ENCODE measurements around the gene SYT9. TPM values are rescaled to one million over a fixed set of nuclear protein-coding genes. Genes with fewer than 3 reads are reported as not detected.

SYT9 gene
- polyA plus RNA-seq, 1 donor from 2014 or later = 2.3 TPM

DNA sequence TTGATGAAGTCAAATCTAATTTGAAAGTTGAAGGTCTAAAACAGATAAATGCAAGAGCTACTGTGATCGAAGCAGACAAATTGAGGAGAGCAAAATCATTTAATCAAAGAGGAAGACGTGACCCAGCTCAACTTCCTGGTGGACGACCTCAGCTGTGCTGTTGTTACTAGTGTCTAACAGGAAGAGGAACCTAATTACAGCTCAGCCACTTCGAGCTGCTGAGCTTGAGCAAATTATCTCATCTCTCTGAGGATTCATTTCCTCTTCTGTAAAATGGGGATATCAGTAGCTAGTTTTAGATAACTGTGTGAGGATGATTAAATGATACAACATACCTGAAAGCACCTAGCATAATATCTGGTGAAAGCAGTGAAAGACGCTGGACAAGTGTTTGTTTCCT lies 185.0 kb downstream of the SYT9 start:
- H4K20me1 ChIP-seq (ENCODE audit: insufficient read depth) = no peaks in the 10 kb centered on the region
- H2AFZ ChIP-seq (ENCODE audit: low read depth, low read length) = no peak overlapping the region
- no peak overlapping the region for H3K4me3 ChIP-seq (ENCODE audit: low read length)
- H3K9me2 ChIP-seq (ENCODE audit: insufficient read depth, low read length) = no peaks in the 10 kb centered on the region
- no peak overlapping the region for H3K9ac ChIP-seq (ENCODE audit: low read length)
- no peak overlapping the region for H3K4me2 ChIP-seq (ENCODE audit: low read length)
- H3K9me3 ChIP-seq (ENCODE audit: low read length) = no peaks in the 10 kb centered on the region
- no peak overlapping the region for H3K27ac ChIP-seq (ENCODE audit: low read length)
- no peaks in the 10 kb centered on the region for H3K79me2 ChIP-seq (replicated peaks; ENCODE audit: insufficient read depth, low read length)
- no peaks in the 10 kb centered on the region for H3K36me3 ChIP-seq (ENCODE audit: insufficient read depth, low read length)
- no peaks in the 10 kb centered on the region for H3K27me3 ChIP-seq (ENCODE audit: insufficient read depth, low read depth, low read length)
- H3F3A ChIP-seq (ENCODE audit: insufficient read depth, low read length, poor library complexity, severe bottlenecking) = no peaks in the 10 kb centered on the region
- no peak for TF ChIP-seq CTCF (IDR thresholded peaks at IDR 0.05; ENCODE audit: poor library complexity, severe bottlenecking)
- TF ChIP-seq EP300 (conservative IDR thresholded peaks at IDR 0.05; ENCODE audit: poor library complexity, severe bottlenecking) = no peak
- TF ChIP-seq, protein P1, sequence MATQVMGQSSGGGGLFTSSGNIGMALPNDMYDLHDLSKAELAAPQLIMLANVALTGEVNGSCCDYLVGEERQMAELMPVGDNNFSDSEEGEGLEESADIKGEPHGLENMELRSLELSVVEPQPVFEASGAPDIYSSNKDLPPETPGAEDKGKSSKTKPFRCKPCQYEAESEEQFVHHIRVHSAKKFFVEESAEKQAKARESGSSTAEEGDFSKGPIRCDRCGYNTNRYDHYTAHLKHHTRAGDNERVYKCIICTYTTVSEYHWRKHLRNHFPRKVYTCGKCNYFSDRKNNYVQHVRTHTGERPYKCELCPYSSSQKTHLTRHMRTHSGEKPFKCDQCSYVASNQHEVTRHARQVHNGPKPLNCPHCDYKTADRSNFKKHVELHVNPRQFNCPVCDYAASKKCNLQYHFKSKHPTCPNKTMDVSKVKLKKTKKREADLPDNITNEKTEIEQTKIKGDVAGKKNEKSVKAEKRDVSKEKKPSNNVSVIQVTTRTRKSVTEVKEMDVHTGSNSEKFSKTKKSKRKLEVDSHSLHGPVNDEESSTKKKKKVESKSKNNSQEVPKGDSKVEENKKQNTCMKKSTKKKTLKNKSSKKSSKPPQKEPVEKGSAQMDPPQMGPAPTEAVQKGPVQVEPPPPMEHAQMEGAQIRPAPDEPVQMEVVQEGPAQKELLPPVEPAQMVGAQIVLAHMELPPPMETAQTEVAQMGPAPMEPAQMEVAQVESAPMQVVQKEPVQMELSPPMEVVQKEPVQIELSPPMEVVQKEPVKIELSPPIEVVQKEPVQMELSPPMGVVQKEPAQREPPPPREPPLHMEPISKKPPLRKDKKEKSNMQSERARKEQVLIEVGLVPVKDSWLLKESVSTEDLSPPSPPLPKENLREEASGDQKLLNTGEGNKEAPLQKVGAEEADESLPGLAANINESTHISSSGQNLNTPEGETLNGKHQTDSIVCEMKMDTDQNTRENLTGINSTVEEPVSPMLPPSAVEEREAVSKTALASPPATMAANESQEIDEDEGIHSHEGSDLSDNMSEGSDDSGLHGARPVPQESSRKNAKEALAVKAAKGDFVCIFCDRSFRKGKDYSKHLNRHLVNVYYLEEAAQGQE (IDR thresholded peaks at IDR 0.05; ENCODE audit: borderline replicate concordance) = no peak
- no peak for TF ChIP-seq RAD21 (conservative IDR thresholded peaks at IDR 0.05)
- no peak for TF ChIP-seq POLR2AphosphoS5 (IDR thresholded peaks at IDR 0.05)
- TF ChIP-seq MXI1 (conservative IDR thresholded peaks at IDR 0.05; ENCODE audit: poor library complexity, severe bottlenecking) = no peak
- no peak for TF ChIP-seq TAF1 (IDR thresholded peaks at IDR 0.05; ENCODE audit: low read depth)
- TF ChIP-seq SMC3 (conservative IDR thresholded peaks at IDR 0.05; ENCODE audit: poor library complexity) = no peak
- no peak for TF ChIP-seq EZH2 (IDR thresholded peaks at IDR 0.05; ENCODE audit: borderline replicate concordance, insufficient read depth, low read length, poor library complexity, severe bottlenecking)

DNA sequence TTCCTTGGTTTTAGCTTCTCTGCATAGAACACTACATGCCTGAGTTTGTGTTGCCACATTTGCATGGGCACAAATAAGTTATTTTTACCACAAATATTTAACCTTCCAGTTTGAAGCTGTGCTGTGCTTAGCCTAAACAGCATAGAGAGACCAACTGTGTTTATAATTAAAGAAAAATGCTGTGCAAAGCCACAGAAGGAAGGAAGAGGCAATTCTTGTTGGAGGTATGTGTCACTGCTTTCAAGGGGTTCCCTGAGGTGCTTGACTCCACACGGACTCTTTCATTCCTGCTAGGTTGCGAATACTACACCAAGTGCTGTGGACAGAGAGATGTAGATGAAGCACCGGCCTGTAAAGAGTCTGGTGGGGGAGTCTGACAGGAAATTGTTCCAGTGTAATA lies 186.0 kb downstream of the SYT9 start:
- Histone ChIP-seq H3K9ac (ENCODE audit: low read length) (no peak overlapping the region), H3K79me2 (replicated peaks; ENCODE audit: insufficient read depth, low read length) (no peaks in the 10 kb centered on the region), H3K4me3 (ENCODE audit: low read length) (no peak overlapping the region), H3K27ac (ENCODE audit: low read length) (no peak overlapping the region), H3K4me2 (ENCODE audit: low read length) (no peak overlapping the region), H3K36me3 (ENCODE audit: insufficient read depth, low read length) (no peaks in the 10 kb centered on the region), H3K9me2 (ENCODE audit: insufficient read depth, low read length) (no peaks in the 10 kb centered on the region), H3F3A (ENCODE audit: insufficient read depth, low read length, poor library complexity, severe bottlenecking) (no peaks in the 10 kb centered on the region), H4K20me1 (ENCODE audit: insufficient read depth) (no peaks in the 10 kb centered on the region), H2AFZ (ENCODE audit: low read depth, low read length) (no peak overlapping the region), H3K9me3 (ENCODE audit: low read length) (no peaks in the 10 kb centered on the region), H3K27me3 (ENCODE audit: insufficient read depth, low read depth, low read length) (no peaks in the 10 kb centered on the region)
- no peak for TF ChIP-seq POLR2AphosphoS5 (IDR thresholded peaks at IDR 0.05)

GRCh38 chr11:7439746-7440320 lies 188.1 kb downstream of the SYT9 start:
- H3K4me3 ChIP-seq (ENCODE audit: low read length) = no peak overlapping the region
- H3K9me3 ChIP-seq (ENCODE audit: low read length) = no peaks in the 10 kb centered on the region
- no peaks in the 10 kb centered on the region for H3K9me2 ChIP-seq (ENCODE audit: insufficient read depth, low read length)
- H3K9ac ChIP-seq (ENCODE audit: low read length) = no peak overlapping the region
- H2AFZ ChIP-seq (ENCODE audit: low read depth, low read length) = no peak overlapping the region
- no peaks in the 10 kb centered on the region for H3K79me2 ChIP-seq (replicated peaks; ENCODE audit: insufficient read depth, low read length)
- H3K4me2 ChIP-seq (ENCODE audit: low read length) = no peak overlapping the region
- H3K27me3 ChIP-seq (ENCODE audit: insufficient read depth, low read depth, low read length) = no peaks in the 10 kb centered on the region
- no peaks in the 10 kb centered on the region for H3K36me3 ChIP-seq (ENCODE audit: insufficient read depth, low read length)
- H4K20me1 ChIP-seq (ENCODE audit: insufficient read depth) = no peaks in the 10 kb centered on the region
- no peaks in the 10 kb centered on the region for H3F3A ChIP-seq (ENCODE audit: insufficient read depth, low read length, poor library complexity, severe bottlenecking)
- no peak overlapping the region for H3K27ac ChIP-seq (ENCODE audit: low read length)
- TF ChIP-seq SMC3 (conservative IDR thresholded peaks at IDR 0.05; ENCODE audit: poor library complexity) = no peak
- no peak for TF ChIP-seq TAF1 (IDR thresholded peaks at IDR 0.05; ENCODE audit: low read depth)
- TF ChIP-seq CTCF (IDR thresholded peaks at IDR 0.05; ENCODE audit: poor library complexity, severe bottlenecking) = no peak
- no peak for TF ChIP-seq RAD21 (conservative IDR thresholded peaks at IDR 0.05)
- TF ChIP-seq EP300 (conservative IDR thresholded peaks at IDR 0.05; ENCODE audit: poor library complexity, severe bottlenecking) = no peak
- no peak for TF ChIP-seq POLR2AphosphoS5 (IDR thresholded peaks at IDR 0.05)
- no peak for TF ChIP-seq MXI1 (conservative IDR thresholded peaks at IDR 0.05; ENCODE audit: poor library complexity, severe bottlenecking)
- TF ChIP-seq EZH2 (IDR thresholded peaks at IDR 0.05; ENCODE audit: borderline replicate concordance, insufficient read depth, low read length, poor library complexity, severe bottlenecking) = no peak
- TF ChIP-seq, protein P1 (IDR thresholded peaks at IDR 0.05; ENCODE audit: borderline replicate concordance) = no peak
